ENCODE data around the gene TCERG1L.

TCERG1L gene

GRCh38 chr10:131207584-131208532 lies 103.7 kb downstream of the TCERG1L start:
- DNase-seq (ENCODE audit: low read depth in 2 of 2): no peak

DNA sequence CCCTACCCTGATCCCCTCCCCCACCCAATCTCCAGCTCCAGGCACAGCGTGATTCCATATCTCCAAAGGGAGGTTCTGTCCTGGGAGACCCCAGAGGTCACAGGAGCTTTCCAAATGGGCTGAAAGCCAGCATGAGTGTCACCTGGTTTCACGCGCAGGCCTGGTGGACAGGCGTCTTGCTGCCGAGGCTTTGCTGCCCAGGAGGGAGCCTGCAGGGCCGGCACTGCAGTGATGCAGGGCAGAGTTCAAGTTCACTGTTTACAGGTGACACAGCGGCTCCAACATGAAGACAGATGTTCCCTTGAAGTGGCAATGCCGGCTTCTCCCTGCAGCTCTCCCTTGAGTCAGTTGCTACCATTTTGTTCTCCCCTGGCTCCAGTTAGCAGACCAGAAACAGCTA lies 104.3 kb downstream of the TCERG1L start:
- no peak for DNase-seq (ENCODE audit: low read depth in 2 of 2)

- DNase-seq (ENCODE audit: low read depth in 2 of 2): no peak
Observed at GRCh38 chr10:131206111-131206995, 105.2 kb downstream of the TCERG1L start.

- no peak for DNase-seq (ENCODE audit: low read depth in 2 of 2)
Observed at GRCh38 chr10:131205556-131205955, 106.0 kb downstream of the TCERG1L start.

GRCh38 chr10:131204406-131205152 lies 106.9 kb downstream of the TCERG1L start:
- DNase-seq (ENCODE audit: low read depth in 2 of 2): no peak

DNA sequence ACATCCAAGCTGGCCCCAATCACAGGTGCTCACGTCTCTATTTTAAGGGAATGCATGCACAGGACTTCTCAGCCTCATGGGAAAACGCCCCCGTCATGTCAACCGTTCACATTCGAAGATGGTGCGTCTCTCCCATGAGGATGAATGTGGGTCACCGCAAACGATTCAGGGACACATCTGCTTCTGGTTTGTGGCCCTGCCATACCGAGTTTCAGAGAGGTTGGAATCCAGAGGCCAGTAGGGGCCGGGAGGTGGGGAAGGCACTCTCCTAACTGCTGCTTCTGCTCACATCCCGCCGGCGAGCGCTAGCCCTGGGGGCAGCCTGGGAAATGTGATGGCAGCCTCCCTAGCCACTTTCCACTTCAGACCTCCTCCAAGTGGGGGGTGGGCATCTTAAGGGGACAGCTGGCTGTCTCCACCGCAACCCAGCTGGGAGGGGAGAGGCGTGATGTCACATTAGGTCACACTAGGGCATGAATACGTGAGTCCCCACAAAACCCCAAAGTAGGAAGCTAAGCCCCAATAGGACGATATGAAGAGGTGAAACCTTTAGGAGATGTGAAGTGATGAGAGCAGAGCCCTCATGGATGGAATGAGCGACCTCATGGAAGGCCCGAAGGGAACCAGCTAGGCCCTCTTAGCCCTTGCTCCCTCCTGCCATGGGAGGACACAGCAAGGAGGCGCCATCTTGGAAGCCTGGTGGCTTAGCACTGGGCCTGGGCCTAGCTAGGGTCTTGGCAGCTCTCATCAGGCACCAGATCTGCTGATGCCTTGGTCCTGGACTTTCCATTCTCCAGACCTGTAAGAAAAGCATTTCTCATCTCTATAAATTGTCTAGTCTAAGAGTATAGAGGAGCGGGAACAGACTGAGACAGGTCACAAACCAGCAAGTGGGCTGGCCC lies 107.8 kb downstream of the TCERG1L start:
- no peak for DNase-seq (ENCODE audit: low read depth in 2 of 2)

- no peak for DNase-seq (ENCODE audit: low read depth in 2 of 2)
Observed at GRCh38 chr10:131202990-131203389, 108.5 kb downstream of the TCERG1L start.

DNA sequence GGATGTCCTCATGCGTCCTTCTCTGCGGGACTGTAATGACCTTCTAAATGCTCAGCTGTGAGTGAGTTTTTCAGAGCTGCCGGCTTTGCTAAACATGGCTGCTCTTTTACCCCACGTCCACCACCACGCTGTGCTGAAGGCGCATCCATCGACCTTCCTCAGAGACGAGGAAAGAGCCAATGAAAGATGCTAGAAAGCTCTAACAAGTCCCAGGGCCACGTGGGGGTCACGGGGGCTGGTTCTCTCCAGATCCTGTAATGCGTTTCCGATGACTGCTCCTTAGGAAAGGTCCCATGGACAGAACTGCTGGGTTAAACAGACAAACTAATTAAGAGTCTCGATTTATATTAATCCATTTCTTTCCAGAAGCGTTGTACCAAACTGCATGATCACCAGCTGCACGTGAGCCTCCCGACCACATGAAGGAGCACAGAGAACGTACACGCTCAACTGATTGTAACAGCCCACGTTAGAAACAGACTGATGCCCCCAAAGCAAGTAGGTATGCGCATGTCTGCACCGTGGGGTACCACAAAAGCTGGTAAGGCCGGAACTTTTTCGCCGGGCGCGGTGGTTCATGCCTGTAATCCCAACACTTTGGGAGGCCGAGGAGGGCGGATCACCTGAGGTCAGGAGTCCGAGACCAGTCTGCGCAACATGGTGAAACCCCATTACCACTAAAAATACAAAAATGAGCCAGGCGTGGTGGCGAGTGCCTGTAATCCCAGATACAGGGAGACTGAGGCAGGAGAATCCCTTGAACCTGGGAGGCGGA lies 109.6 kb downstream of the TCERG1L start:
- DNase-seq (ENCODE audit: low read depth in 2 of 2): no peak

DNA sequence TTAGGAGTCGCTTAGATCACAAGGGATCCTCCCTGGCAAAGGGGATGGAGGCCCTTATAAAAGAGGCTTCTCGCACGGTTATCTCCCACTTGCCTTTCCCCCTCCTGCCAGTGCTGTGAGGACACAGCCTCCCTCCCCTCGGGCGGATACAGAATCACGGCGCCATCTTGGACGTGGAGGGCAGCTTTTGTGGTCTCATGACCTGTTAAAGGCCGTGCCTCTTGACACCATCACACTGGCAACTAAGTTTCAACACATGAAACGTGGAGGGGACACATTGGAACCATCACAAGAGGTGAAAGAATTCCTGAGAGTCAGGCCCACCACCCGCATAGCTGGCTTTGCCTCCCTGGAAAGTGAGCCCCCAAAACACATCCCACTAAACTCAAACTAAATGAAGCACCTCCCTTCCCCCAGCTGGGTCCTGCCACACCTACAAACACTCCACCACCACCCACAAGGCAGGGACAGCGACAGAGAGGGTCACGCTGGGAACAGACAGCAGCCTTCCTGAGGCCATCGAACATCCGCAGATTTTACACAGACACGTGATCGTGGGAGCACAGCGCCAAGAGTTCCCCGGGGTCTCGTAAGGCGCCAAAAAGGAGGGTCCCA lies 110.6 kb downstream of the TCERG1L start:
- DNase-seq (ENCODE audit: low read depth in 2 of 2): no peak

DNA sequence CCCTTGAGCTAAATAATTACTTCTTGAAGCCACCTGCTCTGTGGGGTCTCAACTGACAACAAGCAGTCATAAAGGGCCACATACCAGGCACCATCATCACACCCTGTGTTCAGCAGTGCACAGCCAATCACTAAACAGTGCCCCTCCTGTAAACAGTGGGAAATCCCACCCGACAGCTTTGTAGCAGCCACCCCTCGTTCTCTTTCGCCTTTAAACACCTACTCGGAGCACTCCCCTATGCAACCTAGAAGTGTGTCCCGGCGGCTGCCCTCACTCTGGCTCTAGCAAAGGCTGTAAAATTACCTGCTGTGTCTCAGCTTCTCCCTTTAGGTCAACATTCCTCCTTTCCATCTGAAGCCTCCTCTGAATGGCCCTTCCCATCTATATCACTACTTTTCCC lies 111.9 kb downstream of the TCERG1L start:
- DNase-seq (ENCODE audit: low read depth in 2 of 2): no peak

GRCh38 chr10:131198843-131199242 lies 112.7 kb downstream of the TCERG1L start:
- DNase-seq (ENCODE audit: low read depth in 2 of 2): no peak

DNA sequence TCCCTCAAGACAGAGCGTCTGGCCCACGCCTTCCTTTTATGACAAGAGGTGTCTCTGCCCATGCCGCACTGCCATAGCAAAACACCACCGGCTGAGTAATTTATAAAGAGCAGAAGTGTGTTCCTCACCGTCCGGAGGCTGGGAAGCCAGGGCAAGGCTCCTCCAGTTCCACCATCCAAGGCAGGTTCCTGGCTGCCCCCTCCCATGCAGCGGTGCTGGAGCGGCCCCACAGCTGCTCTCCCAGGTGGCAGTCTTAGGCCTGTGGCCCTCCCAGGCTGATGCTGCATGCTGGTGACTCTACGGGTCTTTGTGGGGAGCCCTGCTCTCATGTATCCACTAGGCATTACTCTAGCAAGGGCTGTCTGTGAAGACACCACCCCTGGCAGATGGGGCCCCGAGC lies 113.1 kb downstream of the TCERG1L start:
- DNase-seq (ENCODE audit: low read depth in 2 of 2): no peak

- DNase-seq (ENCODE audit: low read depth in 2 of 2): no peak
Observed at GRCh38 chr10:131196176-131196885, 115.2 kb downstream of the TCERG1L start.

DNA sequence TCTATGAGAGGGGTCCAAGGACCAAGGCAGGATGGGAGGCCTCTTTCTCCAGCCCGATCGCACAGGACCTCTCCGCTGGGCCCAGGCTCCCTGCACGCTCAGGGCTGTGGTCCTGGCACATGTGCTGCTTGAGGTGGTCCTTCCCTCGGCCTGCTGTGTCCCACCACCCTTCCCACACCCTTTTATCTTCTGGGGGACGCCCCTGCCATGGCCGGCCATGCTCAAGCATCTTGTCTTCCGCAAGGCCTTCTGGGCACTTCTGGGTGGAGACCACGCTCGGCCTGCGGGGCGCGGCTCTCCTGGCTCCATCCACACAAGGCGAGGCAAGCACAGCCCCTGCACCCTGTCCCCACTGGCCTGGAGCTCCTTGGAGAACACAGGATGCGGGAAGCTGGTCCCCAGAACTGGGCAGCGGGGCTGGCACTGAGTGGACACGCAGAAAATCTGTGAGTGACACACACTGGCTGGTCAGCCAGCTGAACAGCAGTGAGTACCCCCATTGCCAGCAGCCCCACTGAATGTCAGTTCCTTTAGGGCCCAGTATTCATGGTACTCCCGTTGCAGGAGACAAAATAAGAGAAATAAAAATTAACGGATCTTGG lies 115.9 kb downstream of the TCERG1L start:
- DNase-seq (ENCODE audit: low read depth in 2 of 2): no peak

GRCh38 chr10:131195116-131195515 lies 116.4 kb downstream of the TCERG1L start:
- DNase-seq (ENCODE audit: low read depth in 2 of 2): no peak

DNA sequence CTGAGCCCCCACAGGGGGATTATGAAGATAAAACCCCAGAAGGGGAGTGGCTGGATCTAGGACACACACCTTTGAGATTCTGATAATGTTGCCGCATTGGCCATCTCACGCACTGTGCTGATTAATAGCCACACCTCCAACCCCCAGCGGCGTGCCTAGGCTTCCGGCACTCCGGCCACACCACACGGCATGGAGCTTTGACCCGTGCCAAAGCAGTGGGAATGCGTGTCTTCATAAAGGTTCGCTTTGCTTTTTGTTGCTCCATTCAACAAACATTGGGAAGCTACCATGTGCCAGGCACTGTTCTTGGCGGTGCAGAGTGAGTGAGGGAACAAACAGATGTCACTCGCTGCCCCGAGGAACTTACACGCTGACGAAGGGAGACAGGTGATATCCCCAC lies 117.6 kb downstream of the TCERG1L start:
- no peak for DNase-seq (ENCODE audit: low read depth in 2 of 2)

- no peak for DNase-seq (ENCODE audit: low read depth in 2 of 2)
Observed at GRCh38 chr10:131188494-131188893, 123.0 kb downstream of the TCERG1L start.

GRCh38 chr10:131187926-131188325 lies 123.6 kb downstream of the TCERG1L start:
- no peak for DNase-seq (ENCODE audit: low read depth in 2 of 2)

DNA sequence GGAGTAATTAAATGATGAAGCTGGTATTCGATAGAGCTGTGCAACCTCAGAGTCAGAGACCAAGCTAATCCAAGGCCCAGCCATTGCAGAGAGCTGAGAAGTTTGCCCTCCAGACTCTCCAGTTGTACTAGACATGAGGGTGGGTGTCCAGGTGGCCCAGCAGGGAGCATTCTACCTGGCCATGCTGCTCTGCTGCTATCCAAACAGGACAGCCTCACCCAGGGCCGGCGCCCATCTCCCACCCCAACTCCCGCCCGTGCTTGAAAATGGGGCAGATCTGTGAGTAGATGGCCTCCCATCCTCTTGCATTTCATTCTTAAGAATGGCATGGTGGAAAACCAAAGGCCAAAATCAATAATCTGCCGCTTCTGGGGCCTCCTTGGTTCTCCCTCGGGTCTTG lies 124.2 kb downstream of the TCERG1L start:
- no peak for DNase-seq (ENCODE audit: low read depth in 2 of 2)
